Prostate gland (tissue), 2 donors: ENCODE data around the gene NPIPB4.
"Not testable (repeated sequence)": the region's sequence is repeated elsewhere in the genome, so short reads cannot be mapped to it uniquely, and the experiment has no call there.

ENCODE experiments used
- POLR2AphosphoS5 ChIP-seq: sonication (generic); formaldehyde crosslinking; IDR thresholded peaks from one replicate; pipeline ENCODE4 v1.6.1; 2017; ENCODE audit warnings: antibody characterized with exemption
- TF ChIP-seq, protein P1 (sequence below), 4 experiments: fragments of 200-600 bp in 2 of 4; fragments of 450-650 bp in 2 of 4; sonication (generic) in 2 of 4; IDR thresholded peaks; 1 replicate in 3 of 4; 2 replicates in 1 of 4; pipeline ENCODE4 v1.5.1; 2016 to 2019; ENCODE audit warnings: antibody characterized with exemption in 4 of 4, mild to moderate bottlenecking in 2 of 4, moderate library complexity in 2 of 4

DNA sequence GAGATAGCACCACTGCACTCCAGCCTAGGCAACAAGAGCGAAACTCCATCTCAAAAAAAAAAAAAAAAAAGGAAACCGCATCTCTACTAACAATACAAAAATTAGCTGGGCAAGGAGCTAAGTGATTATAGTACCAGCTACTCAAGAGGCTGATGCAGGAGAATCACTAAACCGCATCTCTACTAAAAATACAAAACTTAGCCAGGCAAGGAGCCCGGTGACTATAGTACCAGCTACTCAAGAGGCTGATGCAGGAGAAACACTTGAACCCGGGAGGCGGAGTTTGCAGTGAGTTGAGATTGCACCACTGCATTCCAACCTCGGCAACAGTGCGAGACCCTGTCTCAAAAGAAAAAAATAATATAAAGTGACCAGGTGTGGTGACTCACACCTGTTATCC, 27.6 kb downstream of the NPIPB4 start:
- TF ChIP-seq, protein P1, sequence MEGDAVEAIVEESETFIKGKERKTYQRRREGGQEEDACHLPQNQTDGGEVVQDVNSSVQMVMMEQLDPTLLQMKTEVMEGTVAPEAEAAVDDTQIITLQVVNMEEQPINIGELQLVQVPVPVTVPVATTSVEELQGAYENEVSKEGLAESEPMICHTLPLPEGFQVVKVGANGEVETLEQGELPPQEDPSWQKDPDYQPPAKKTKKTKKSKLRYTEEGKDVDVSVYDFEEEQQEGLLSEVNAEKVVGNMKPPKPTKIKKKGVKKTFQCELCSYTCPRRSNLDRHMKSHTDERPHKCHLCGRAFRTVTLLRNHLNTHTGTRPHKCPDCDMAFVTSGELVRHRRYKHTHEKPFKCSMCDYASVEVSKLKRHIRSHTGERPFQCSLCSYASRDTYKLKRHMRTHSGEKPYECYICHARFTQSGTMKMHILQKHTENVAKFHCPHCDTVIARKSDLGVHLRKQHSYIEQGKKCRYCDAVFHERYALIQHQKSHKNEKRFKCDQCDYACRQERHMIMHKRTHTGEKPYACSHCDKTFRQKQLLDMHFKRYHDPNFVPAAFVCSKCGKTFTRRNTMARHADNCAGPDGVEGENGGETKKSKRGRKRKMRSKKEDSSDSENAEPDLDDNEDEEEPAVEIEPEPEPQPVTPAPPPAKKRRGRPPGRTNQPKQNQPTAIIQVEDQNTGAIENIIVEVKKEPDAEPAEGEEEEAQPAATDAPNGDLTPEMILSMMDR (IDR thresholded peaks at IDR 0.05): not testable (repeated sequence)
- TF ChIP-seq POLR2AphosphoS5: not testable (repeated sequence)
